B cell (primary cell): ENCODE data around the gene PSMF1.

Experiments
- EZH2 ChIP-seq: IDR thresholded peaks from 2 replicates; pipeline ENCODE4 v1.6.1; 2012; ENCODE audit warnings: borderline replicate concordance, low read depth, mild to moderate bottlenecking, moderate library complexity, low read length; ENCODE audit not compliant: insufficient read depth, poor library complexity, severe bottlenecking
- TF ChIP-seq, protein P1 (sequence below): fragments of 200-600 bp; IDR thresholded peaks from one replicate; pipeline ENCODE4 v1.8.0; 2022; ENCODE audit warnings: antibody characterized with exemption, mild to moderate bottlenecking

DNA sequence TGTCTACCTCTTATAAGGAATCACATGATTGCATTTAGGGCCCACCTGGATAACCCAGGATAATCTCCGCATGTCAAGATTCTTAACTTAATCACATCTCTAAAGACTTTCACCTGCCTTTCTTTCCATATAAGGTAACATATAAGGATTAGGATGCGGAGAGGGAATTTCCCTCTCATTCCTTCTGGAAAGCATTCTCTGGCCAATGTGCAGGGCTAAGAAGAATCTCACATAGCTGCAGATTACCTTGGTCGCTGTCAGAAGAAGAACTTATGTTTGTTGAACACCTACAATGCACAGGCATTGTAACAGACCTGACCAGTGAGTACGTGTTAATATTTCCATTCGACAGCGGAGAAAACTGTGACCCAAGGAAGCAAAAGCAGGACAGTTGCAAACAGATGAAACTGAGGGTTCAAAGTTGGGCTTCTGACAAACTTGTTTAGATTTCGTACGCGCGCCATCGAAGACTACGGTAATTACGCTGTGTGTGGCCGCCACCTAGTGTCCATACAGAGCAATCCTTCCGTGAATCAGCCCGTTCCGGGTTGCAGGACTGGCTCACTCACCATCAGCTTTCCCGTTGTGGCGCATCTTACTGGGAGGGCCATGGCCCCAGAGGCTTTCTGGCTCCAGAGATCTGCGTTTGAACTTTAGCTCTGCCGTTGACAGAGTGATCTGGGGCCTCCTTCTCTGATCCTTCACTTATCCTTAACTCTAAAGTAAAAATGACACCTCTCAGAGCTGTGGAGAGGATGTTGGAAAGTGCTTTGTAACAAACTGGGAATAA, 94.4 kb downstream of the PSMF1 start:
- TF ChIP-seq, protein P1, sequence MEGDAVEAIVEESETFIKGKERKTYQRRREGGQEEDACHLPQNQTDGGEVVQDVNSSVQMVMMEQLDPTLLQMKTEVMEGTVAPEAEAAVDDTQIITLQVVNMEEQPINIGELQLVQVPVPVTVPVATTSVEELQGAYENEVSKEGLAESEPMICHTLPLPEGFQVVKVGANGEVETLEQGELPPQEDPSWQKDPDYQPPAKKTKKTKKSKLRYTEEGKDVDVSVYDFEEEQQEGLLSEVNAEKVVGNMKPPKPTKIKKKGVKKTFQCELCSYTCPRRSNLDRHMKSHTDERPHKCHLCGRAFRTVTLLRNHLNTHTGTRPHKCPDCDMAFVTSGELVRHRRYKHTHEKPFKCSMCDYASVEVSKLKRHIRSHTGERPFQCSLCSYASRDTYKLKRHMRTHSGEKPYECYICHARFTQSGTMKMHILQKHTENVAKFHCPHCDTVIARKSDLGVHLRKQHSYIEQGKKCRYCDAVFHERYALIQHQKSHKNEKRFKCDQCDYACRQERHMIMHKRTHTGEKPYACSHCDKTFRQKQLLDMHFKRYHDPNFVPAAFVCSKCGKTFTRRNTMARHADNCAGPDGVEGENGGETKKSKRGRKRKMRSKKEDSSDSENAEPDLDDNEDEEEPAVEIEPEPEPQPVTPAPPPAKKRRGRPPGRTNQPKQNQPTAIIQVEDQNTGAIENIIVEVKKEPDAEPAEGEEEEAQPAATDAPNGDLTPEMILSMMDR: peak; percentile 88
- no peak for TF ChIP-seq EZH2
